IMR-90 (cell line): Measurements from ENCODE around the gene WDR47. TPM values are rescaled to one million over a fixed set of nuclear protein-coding genes. Genes with fewer than 3 reads are reported as not detected.

Experiments
- ATAC-seq: fragments of 200-7000 bp; cut with Tn5 transposase; 2 replicates; pipeline ENCODE4 v1.9.1; 2020; ENCODE audit warnings: low read depth, mild to moderate bottlenecking, moderate library complexity
- BruUV-seq: library from RNA; stranded (reverse); fragments of 400-500 nt; replicated peaks from 2 replicates; lab custom pipeline; 2021; lab: Mats Ljungman, UMichigan
- CTCF ChIA-PET: fragments of 300-600 bp; formaldehyde crosslinking; extraction: SDS; loops from one replicate; lab custom pipeline; 2021; ENCODE audit warnings: antibody characterized with exemption; lab: Yijun Ruan, JAX
- POLR2A ChIA-PET: fragments of 300-600 bp; sonication (Branson Sonifier 250); formaldehyde crosslinking; loops from one replicate; lab custom pipeline; 2022; ENCODE audit warnings: antibody characterized with exemption; ENCODE audit not compliant: unreplicated experiment; lab: Charles Lee
- DNase-seq: peaks from one replicate; pipeline ENCODE4 v3.0.0; 2013
- H2AFZ ChIP-seq: replicated peaks from 2 replicates; pipeline ENCODE3; 2013; ENCODE audit warnings: low read length, mild to moderate bottlenecking; ENCODE audit not compliant: poor library complexity
- H2AK5ac ChIP-seq: 2 replicates; pipeline ENCODE4 v1.6.1; 2013; ENCODE audit warnings: low read depth, low read length, inconsistent platforms
- H2AK9ac ChIP-seq: replicated peaks from 2 replicates; pipeline ENCODE3; 2013; ENCODE audit warnings: mild to moderate bottlenecking, low read depth, low read length, moderate library complexity; ENCODE audit not compliant: poor library complexity
- H2BK120ac ChIP-seq: 2 replicates; pipeline ENCODE4 v1.6.1; 2013; ENCODE audit warnings: low read depth, low read length, inconsistent platforms
- H2BK15ac ChIP-seq: 3 replicates; pipeline ENCODE4 v1.6.1; 2013; ENCODE audit warnings: low read depth, low read length, inconsistent platforms
- H2BK20ac ChIP-seq: 2 replicates; pipeline ENCODE4 v1.6.1; 2013; ENCODE audit warnings: low read depth, mild to moderate bottlenecking, inconsistent platforms, low read length, moderate library complexity
- H2BK5ac ChIP-seq: 2 replicates; pipeline ENCODE4 v1.6.1; 2013; ENCODE audit warnings: mild to moderate bottlenecking, low read depth, low read length, inconsistent platforms; ENCODE audit not compliant: poor library complexity, severe bottlenecking
- H3K14ac ChIP-seq: replicated peaks from 2 replicates; pipeline ENCODE4 v1.6.1; 2013; ENCODE audit warnings: low read depth, low read length, inconsistent platforms
- H3K18ac ChIP-seq: 2 replicates; pipeline ENCODE4 v1.6.1; 2013; ENCODE audit warnings: low read depth, low read length, control low read depth
- H3K23ac ChIP-seq: 2 replicates; pipeline ENCODE4 v1.6.1; 2013; ENCODE audit warnings: low read depth, low read length, inconsistent platforms
- H3K27ac ChIP-seq: 2 replicates; pipeline ENCODE4 v1.5.1; 2013; ENCODE audit warnings: mild to moderate bottlenecking, control low read depth, low read length; ENCODE audit not compliant: insufficient read depth
- H3K27me3 ChIP-seq: 2 replicates; pipeline ENCODE4 v1.6.1; 2013; ENCODE audit warnings: low read length; ENCODE audit not compliant: control insufficient read depth, insufficient read depth
- H3K36me3 ChIP-seq: 2 replicates; pipeline ENCODE4 v1.6.1; 2013; ENCODE audit warnings: low read length, mixed read lengths; ENCODE audit not compliant: control insufficient read depth, insufficient read depth
- H3K4ac ChIP-seq: 2 replicates; pipeline ENCODE4 v1.6.1; 2013; ENCODE audit warnings: low read depth, low read length, inconsistent platforms
- H3K4me1 ChIP-seq: 2 replicates; pipeline ENCODE4 v1.6.1; 2013; ENCODE audit warnings: low read length, mixed read lengths; ENCODE audit not compliant: control insufficient read depth, insufficient read depth
- H3K4me2 ChIP-seq: 2 replicates; pipeline ENCODE4 v1.6.1; 2013; ENCODE audit warnings: low read depth, mild to moderate bottlenecking, control low read depth, low read length, moderate library complexity
- H3K4me3 ChIP-seq: 2 replicates; pipeline ENCODE4 v1.5.1; 2013; ENCODE audit warnings: low read depth, mild to moderate bottlenecking, control low read depth, low read length, moderate library complexity; ENCODE audit not compliant: insufficient read depth
- H3K56ac ChIP-seq: 2 replicates; pipeline ENCODE4 v1.6.1; 2013; ENCODE audit warnings: low read length, inconsistent platforms; ENCODE audit not compliant: insufficient read depth; ENCODE audit errors: extremely low read depth
- H3K79me1 ChIP-seq, 2 experiments: 2 replicates each; pipeline ENCODE4 v1.6.1; 2013; ENCODE audit warnings: low read length in 2 of 2, inconsistent platforms in 1 of 2, low read depth in 1 of 2
- H3K9ac ChIP-seq: 2 replicates; pipeline ENCODE4 v1.6.1; 2013; ENCODE audit warnings: low read depth, low read length, control low read depth
- H3K9me1 ChIP-seq: 2 replicates; pipeline ENCODE4 v1.6.1; 2013; ENCODE audit warnings: low read length, inconsistent platforms; ENCODE audit not compliant: insufficient read depth
- H3K9me3 ChIP-seq: 2 replicates; pipeline ENCODE4 v1.6.1; 2013; ENCODE audit warnings: low read length; ENCODE audit not compliant: control insufficient read depth, insufficient read depth
- H4K20me1 ChIP-seq: 2 replicates; pipeline ENCODE4 v1.6.1; 2013; ENCODE audit warnings: low read length, inconsistent platforms; ENCODE audit not compliant: insufficient read depth
- H4K5ac ChIP-seq: 2 replicates; pipeline ENCODE4 v1.6.1; 2013; ENCODE audit warnings: mild to moderate bottlenecking, low read depth, low read length, control low read depth
- H4K8ac ChIP-seq, 2 experiments: 2 replicates each; pipeline ENCODE4 v1.6.1; 2013; ENCODE audit warnings: low read depth in 2 of 2, low read length in 2 of 2, control low read depth in 1 of 2, inconsistent platforms in 1 of 2
- H4K91ac ChIP-seq: 2 replicates; pipeline ENCODE4 v1.6.1; 2013; ENCODE audit warnings: low read depth, low read length, inconsistent platforms; ENCODE audit not compliant: insufficient read depth
- BHLHE40 ChIP-seq: fragments of 150-350 bp; IDR thresholded peaks from 2 replicates; pipeline ENCODE4 v1.6.1; 2016; ENCODE audit warnings: mild to moderate bottlenecking, low read depth, low read length
- CTCF ChIP-seq: conservative IDR thresholded peaks from 2 replicates; pipeline ENCODE4 v1.5.1; 2012; ENCODE audit warnings: mild to moderate bottlenecking, low read depth, low read length, improper control_type of control experiment
- FOS ChIP-seq: fragments of 150-350 bp; IDR thresholded peaks from 2 replicates; pipeline ENCODE4 v1.6.1; 2016; ENCODE audit warnings: low read depth, low read length
- MAFK ChIP-seq: IDR thresholded peaks from 2 replicates; pipeline ENCODE4 v1.6.1; 2012; ENCODE audit warnings: low read depth, low read length, improper control_type of control experiment
- MXI1 ChIP-seq: IDR thresholded peaks from 2 replicates; pipeline ENCODE4 v1.6.1; 2012; ENCODE audit warnings: low read depth, mild to moderate bottlenecking, low read length, moderate library complexity, borderline replicate concordance
- NFE2L2 ChIP-seq: fragments of 150-350 bp; IDR thresholded peaks from 2 replicates; pipeline ENCODE4 v1.6.1; 2016; ENCODE audit warnings: low read depth, mild to moderate bottlenecking, low read length
- POLR2A ChIP-seq: IDR thresholded peaks from 2 replicates; pipeline ENCODE4 v1.6.1; 2012; ENCODE audit warnings: mild to moderate bottlenecking, low read depth, low read length
- RAD21 ChIP-seq: IDR thresholded peaks from 2 replicates; pipeline ENCODE4 v1.6.1; 2012; ENCODE audit warnings: low read length, improper control_type of control experiment
- RCOR1 ChIP-seq: IDR thresholded peaks from 2 replicates; pipeline ENCODE4 v1.6.1; 2012; ENCODE audit warnings: mild to moderate bottlenecking, low read length, improper control_type of control experiment; ENCODE audit not compliant: insufficient replicate concordance
- RFX5 ChIP-seq: IDR thresholded peaks from 2 replicates; pipeline ENCODE4 v1.8.0; 2012; ENCODE audit warnings: low read depth, mild to moderate bottlenecking, low read length, moderate library complexity
- SMC3 ChIP-seq: fragments of 150-350 bp; IDR thresholded peaks from 2 replicates; pipeline ENCODE4 v1.6.1; 2016; ENCODE audit warnings: low read depth, mild to moderate bottlenecking, antibody characterized with exemption, low read length, moderate library complexity
- WGBS, 2 experiments: methylation state at CpG; one replicate each; pipeline versions ENCODE4 v1.1.5 to v1.1.7; 2013; ENCODE audit warnings: missing lambda C conversion rate in 2 of 2; ENCODE audit not compliant: insufficient read length in 1 of 2; ENCODE audit errors: extremely low coverage in 2 of 2; 5-methylcytosine and 5-hydroxymethylcytosine counted together
- dilution Hi-C: fragments of 300-500 bp; cut with HindIII; formaldehyde crosslinking; loops from one replicate; pipeline ENCODE4 v1.14.3; 2018; ENCODE audit warnings: low sequenced_read_pairs; ENCODE audit not compliant: unreplicated experiment
- in situ Hi-C: fragments of 300-500 bp; cut with MboI; formaldehyde crosslinking; loops from 3 replicates; pipeline ENCODE4 v1.14.3; 2019; ENCODE audit warnings: low sequenced_read_pairs, inconsistent platforms, mixed read lengths
- intact Hi-C: fragments of 100-400 bp; cut with micrococcal nuclease; formaldehyde crosslinking; loops from 2 replicates; pipeline ENCODE4 v1.10.0; 2022
- polyA plus RNA-seq, 3 experiments: library from polyadenylated mRNA; depleted of rRNA; stranded (reverse); fragments of >200 nt; gene quantifications; 2 replicates each; pipeline ENCODE4 v1.2.3, GENCODE V29; 2012; ENCODE audit warnings: low replicate concordance in 1 of 3
- total RNA-seq: library from RNA; depleted of rRNA; stranded (reverse); fragments of >200 nt; gene quantifications from 2 replicates; pipeline ENCODE4 v1.2.3, GENCODE V29; 2012
- TF ChIP-seq, protein P1 (sequence below): fragments of 150-350 bp; IDR thresholded peaks from 2 replicates; pipeline ENCODE4 v1.6.1; 2016; ENCODE audit warnings: low read depth, mild to moderate bottlenecking, low read length, moderate library complexity, borderline replicate concordance
- TF ChIP-seq, protein P2 (sequence below): fragments of 150-350 bp; IDR thresholded peaks from 2 replicates; pipeline ENCODE4 v1.6.1; 2017; ENCODE audit warnings: mild to moderate bottlenecking, antibody characterized with exemption, low read length, low read depth

WDR47 gene
- total and polyA plus RNA-seq, 2 of the 4 experiments (the other 2 are of a cell fraction), result 8.2 to 17.4 TPM

- WGBS, 2 experiments, result no CpG with 5 or more reads among the region's 6 CpGs
- H4K20me1 ChIP-seq, result no peaks in the 10 kb centered on the region
- H2BK120ac ChIP-seq, result no peak overlapping the region
- no peaks in the 10 kb centered on the region for H3K9me3 ChIP-seq
- H3K4me3 ChIP-seq, result no peak overlapping the region
- POLR2A ChIA-PET, result no interaction called here
- H3K14ac ChIP-seq, result no peak overlapping the region
- dilution Hi-C loops, result no loop called here
- H2BK5ac ChIP-seq, result no peak overlapping the region
- no peak overlapping the region for H3K4me2 ChIP-seq
- no peak overlapping the region for H3K9ac ChIP-seq
- DNase-seq (no peak), ATAC-seq (no peak)
- H3K18ac ChIP-seq, result no peak overlapping the region
- in situ Hi-C loops, result no loop called here
- H2AK5ac ChIP-seq, result no peak overlapping the region
- no peaks in the 10 kb centered on the region for H3K79me1 ChIP-seq
- H3K36me3 ChIP-seq, result no peaks in the 10 kb centered on the region
- H4K8ac ChIP-seq, result no peak overlapping the region
- H2BK20ac ChIP-seq, result no peak overlapping the region
- H3K23ac ChIP-seq, result no peak overlapping the region
- intact Hi-C loops, result no loop called here
- no peaks in the 10 kb centered on the region for H3K4me1 ChIP-seq
- H3K27me3 ChIP-seq, result no peaks in the 10 kb centered on the region
- no peak overlapping the region for H2BK15ac ChIP-seq
- CTCF ChIA-PET, result no interaction called here
- no peak overlapping the region for H2AFZ ChIP-seq
- no peak overlapping the region for H4K91ac ChIP-seq
- H2AK9ac ChIP-seq, result no peak overlapping the region
- peaks cover 1% of the 10 kb centered on the region; the same call in 1 of the 2 replicates for H3K9me1 ChIP-seq
- no TSS peak for BruUV-seq
- no peak overlapping the region for H3K27ac ChIP-seq
- TF ChIP-seq, protein P1, sequence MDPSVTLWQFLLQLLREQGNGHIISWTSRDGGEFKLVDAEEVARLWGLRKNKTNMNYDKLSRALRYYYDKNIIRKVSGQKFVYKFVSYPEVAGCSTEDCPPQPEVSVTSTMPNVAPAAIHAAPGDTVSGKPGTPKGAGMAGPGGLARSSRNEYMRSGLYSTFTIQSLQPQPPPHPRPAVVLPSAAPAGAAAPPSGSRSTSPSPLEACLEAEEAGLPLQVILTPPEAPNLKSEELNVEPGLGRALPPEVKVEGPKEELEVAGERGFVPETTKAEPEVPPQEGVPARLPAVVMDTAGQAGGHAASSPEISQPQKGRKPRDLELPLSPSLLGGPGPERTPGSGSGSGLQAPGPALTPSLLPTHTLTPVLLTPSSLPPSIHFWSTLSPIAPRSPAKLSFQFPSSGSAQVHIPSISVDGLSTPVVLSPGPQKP, result no peak
- TF ChIP-seq POLR2A (no peak), MXI1 (no peak), SMC3 (no peak), BHLHE40 (no peak), RAD21 (no peak), CTCF (no peak), RFX5 (no peak), MAFK (no peak), RCOR1 (no peak), NFE2L2 (no peak), FOS (no peak)
- TF ChIP-seq, protein P2, sequence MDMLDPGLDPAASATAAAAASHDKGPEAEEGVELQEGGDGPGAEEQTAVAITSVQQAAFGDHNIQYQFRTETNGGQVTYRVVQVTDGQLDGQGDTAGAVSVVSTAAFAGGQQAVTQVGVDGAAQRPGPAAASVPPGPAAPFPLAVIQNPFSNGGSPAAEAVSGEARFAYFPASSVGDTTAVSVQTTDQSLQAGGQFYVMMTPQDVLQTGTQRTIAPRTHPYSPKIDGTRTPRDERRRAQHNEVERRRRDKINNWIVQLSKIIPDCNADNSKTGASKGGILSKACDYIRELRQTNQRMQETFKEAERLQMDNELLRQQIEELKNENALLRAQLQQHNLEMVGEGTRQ, result no peak
- H4K5ac ChIP-seq, result no peak overlapping the region
- H3K4ac ChIP-seq, result no peak overlapping the region
- no peak overlapping the region for H3K56ac ChIP-seq
These were observed 5.4 kb upstream of the WDR47 start for GRCh38 chr1:109047339-109047738.
